Neuronal stem cell (in vitro differentiated cells): ENCODE measurements around the gene C1QTNF9.
"Not testable (repeated sequence)": the region's sequence is repeated elsewhere in the genome, so short reads cannot be mapped to it uniquely, and the experiment has no call there.

ENCODE experiments used
- DNase-seq: peaks from one replicate; pipeline ENCODE4 v3.0.0-alpha.2; 2013; ENCODE audit warnings: low spot score
- H2AFZ ChIP-seq: one replicate; pipeline ENCODE4 v1.6.1; 2013; ENCODE audit warnings: mild to moderate bottlenecking, low read length, inconsistent platforms
- H2AK5ac ChIP-seq: 2 replicates; pipeline ENCODE4 v1.6.1; 2013; ENCODE audit warnings: low read depth, mild to moderate bottlenecking, inconsistent platforms, low read length, moderate library complexity, mixed read lengths
- H2BK120ac ChIP-seq: 2 replicates; pipeline ENCODE4 v1.6.1; 2013; ENCODE audit warnings: low read depth, mild to moderate bottlenecking, inconsistent platforms, low read length, moderate library complexity, mixed read lengths
- H2BK12ac ChIP-seq: one replicate; pipeline ENCODE4 v1.6.1; 2013; ENCODE audit warnings: low read length, inconsistent platforms
- H2BK15ac ChIP-seq: 2 replicates; pipeline ENCODE4 v1.6.1; 2013; ENCODE audit warnings: mild to moderate bottlenecking, low read length, inconsistent platforms, mixed read lengths
- H2BK5ac ChIP-seq: one replicate; pipeline ENCODE4 v1.6.1; 2013; ENCODE audit warnings: inconsistent platforms, mild to moderate bottlenecking, low read length, moderate library complexity
- H3K14ac ChIP-seq: one replicate; pipeline ENCODE4 v1.6.1; 2013; ENCODE audit warnings: low read length, inconsistent platforms
- H3K18ac ChIP-seq: 2 replicates; pipeline ENCODE4 v1.6.1; 2013; ENCODE audit warnings: low read length, inconsistent platforms
- H3K23ac ChIP-seq: 2 replicates; pipeline ENCODE4 v1.6.1; 2013; ENCODE audit warnings: low read depth, mild to moderate bottlenecking, mixed read lengths, low read length, inconsistent platforms; ENCODE audit not compliant: poor library complexity
- H3K27ac ChIP-seq: replicated peaks from 3 replicates; pipeline ENCODE4 v1.5.1; 2013; ENCODE audit warnings: low read length, inconsistent platforms
- H3K27me3 ChIP-seq, 3 experiments: 2 replicates each; pipeline ENCODE4 v1.6.1; 2013; ENCODE audit warnings: low read length in 3 of 3, mild to moderate bottlenecking in 2 of 3, inconsistent platforms in 1 of 3, low read depth in 1 of 3, mixed read lengths in 1 of 3, moderate library complexity in 1 of 3; ENCODE audit not compliant: control insufficient read depth in 3 of 3, insufficient read depth in 3 of 3
- H3K36me3 ChIP-seq, 2 donors: replicated peaks in 1 of 2; 2 replicates each; pipeline ENCODE4 v1.6.1; 2013; ENCODE audit warnings: low read length in 2 of 2; ENCODE audit not compliant: control insufficient read depth in 2 of 2, insufficient read depth in 2 of 2
- H3K4ac ChIP-seq: 2 replicates; pipeline ENCODE4 v1.6.1; 2013; ENCODE audit warnings: inconsistent platforms, mild to moderate bottlenecking, low read length, moderate library complexity
- H3K4me1 ChIP-seq, 2 donors: 1 replicate in 1 of 2; 2 replicates in 1 of 2; pipeline ENCODE4 v1.6.1; 2013; ENCODE audit warnings: low read length in 2 of 2, low read depth in 1 of 2; ENCODE audit not compliant: control insufficient read depth in 2 of 2, insufficient read depth in 1 of 2
- H3K4me2 ChIP-seq: one replicate; pipeline ENCODE4 v1.6.1; 2013; ENCODE audit warnings: mild to moderate bottlenecking, low read length, inconsistent platforms; ENCODE audit not compliant: insufficient read depth, poor library complexity, severe bottlenecking
- H3K4me3 ChIP-seq, 2 donors: 2 replicates each; pipeline ENCODE4 v1.5.1; 2013; ENCODE audit warnings: low read length in 2 of 2, mild to moderate bottlenecking in 2 of 2, inconsistent platforms in 1 of 2, moderate library complexity in 1 of 2
- H3K79me1 ChIP-seq: one replicate; pipeline ENCODE4 v1.6.1; 2013; ENCODE audit warnings: low read depth, mild to moderate bottlenecking, inconsistent platforms, low read length, moderate library complexity
- H3K9ac ChIP-seq: one replicate; pipeline ENCODE4 v1.6.1; 2013; ENCODE audit warnings: mild to moderate bottlenecking, low read depth, low read length, inconsistent platforms; ENCODE audit not compliant: poor library complexity
- H3K9me3 ChIP-seq, 2 donors: replicated peaks in 1 of 2; 2 replicates each; pipeline versions ENCODE3 to v1.6.1; 2013; ENCODE audit warnings: low read length in 2 of 2, mild to moderate bottlenecking in 2 of 2, inconsistent platforms in 1 of 2, low read depth in 1 of 2, mixed read lengths in 1 of 2, moderate library complexity in 1 of 2; ENCODE audit not compliant: control insufficient read depth in 2 of 2, insufficient read depth in 1 of 2
- H4K8ac ChIP-seq: one replicate; pipeline ENCODE4 v1.6.1; 2013; ENCODE audit warnings: low read depth, mild to moderate bottlenecking, inconsistent platforms, low read length, moderate library complexity
- H4K91ac ChIP-seq: one replicate; pipeline ENCODE4 v1.6.1; 2013; ENCODE audit warnings: low read length, low read depth, mild to moderate bottlenecking, inconsistent platforms; ENCODE audit not compliant: poor library complexity
- WGBS, 2 donors: extraction: QIAGEN DNeasy Blood & Tissue Kit; methylation state at CpG; one replicate each; pipeline ENCODE4 v1.1.7; 2013; ENCODE audit warnings: missing lambda C conversion rate in 2 of 2, mixed read lengths in 1 of 2; ENCODE audit not compliant: insufficient read length in 2 of 2, insufficient replicate concordance in 1 of 2; ENCODE audit errors: extremely low coverage in 2 of 2; 5-methylcytosine and 5-hydroxymethylcytosine counted together

C1QTNF9 gene

GRCh38 chr13:24308488-24309020 is 826 bp upstream of the C1QTNF9 start:
- H2BK15ac ChIP-seq: no peak overlapping the region
- no peak overlapping the region for H3K23ac ChIP-seq
- H3K4me3 ChIP-seq: peak overlapping the region in 1 of 2 donors; percentile 20
- H3K4me1 ChIP-seq: peaks cover 0 to 1% of the 10 kb centered on the region in 2 donors
- H3K4ac ChIP-seq: no peak overlapping the region
- no peak overlapping the region for H3K9ac ChIP-seq
- no CpG with 5 or more reads among the region's 37 CpGs for WGBS, 2 donors
- no peak overlapping the region for H3K27ac ChIP-seq
- H3K27me3 ChIP-seq: no peaks in the 10 kb centered on the region
- peak overlapping the region; percentile 10 for H2BK12ac ChIP-seq
- no peak overlapping the region for H3K4me2 ChIP-seq
- no peak overlapping the region for H4K91ac ChIP-seq
- H3K9me3 ChIP-seq: no peaks in the 10 kb centered on the region
- DNase-seq: no peak
- peak overlapping the region; percentile 32 for H3K14ac ChIP-seq
- H4K8ac ChIP-seq: no peak overlapping the region
- H2AK5ac ChIP-seq: no peak overlapping the region
- H3K18ac ChIP-seq: peak overlapping the region; percentile 77
- peaks cover 3 to 37% of the 10 kb centered on the region in 2 donors for H3K36me3 ChIP-seq
- H2BK5ac ChIP-seq: no peak overlapping the region
- H3K79me1 ChIP-seq: peaks cover 2% of the 10 kb centered on the region
- H2BK120ac ChIP-seq: no peak overlapping the region
- no peak overlapping the region for H2AFZ ChIP-seq

- no peak overlapping the region for H2BK5ac ChIP-seq
- H2BK120ac ChIP-seq: no peak overlapping the region
- H4K91ac ChIP-seq: no peak overlapping the region
- no peaks in the 10 kb centered on the region for H3K36me3 ChIP-seq
- H2BK12ac ChIP-seq: no peak overlapping the region
- no peak overlapping the region for H2AFZ ChIP-seq
- H3K27me3 ChIP-seq: no peaks in the 10 kb centered on the region
- H3K27ac ChIP-seq: no peak overlapping the region
- H3K4me2 ChIP-seq: no peak overlapping the region
- no peaks in the 10 kb centered on the region for H3K79me1 ChIP-seq
- H2BK15ac ChIP-seq: no peak overlapping the region
- H3K9me3 ChIP-seq: no peaks in the 10 kb centered on the region
- no peaks in the 10 kb centered on the region for H3K4me1 ChIP-seq
- H3K9ac ChIP-seq: no peak overlapping the region
- no peak overlapping the region for H4K8ac ChIP-seq
- H3K23ac ChIP-seq: no peak overlapping the region
- H2AK5ac ChIP-seq: no peak overlapping the region
- no CpG with 5 or more reads among the region's 5 CpGs for WGBS, 2 donors
- H3K4ac ChIP-seq: no peak overlapping the region
- no peak overlapping the region for H3K14ac ChIP-seq
- H3K4me3 ChIP-seq: no peak overlapping the region
- no peak overlapping the region for H3K18ac ChIP-seq
- DNase-seq: no peak
Measured at GRCh38 chr13:24313439-24313838, 4.1 kb downstream of the C1QTNF9 start.

- H2BK15ac ChIP-seq, H3K23ac ChIP-seq, H3K4me1 ChIP-seq, H3K36me3 ChIP-seq, H2BK120ac ChIP-seq, H3K9ac ChIP-seq, H2BK12ac ChIP-seq, H3K27me3 ChIP-seq, H2AK5ac ChIP-seq, H3K18ac ChIP-seq, H4K8ac ChIP-seq, H4K91ac ChIP-seq, H2BK5ac ChIP-seq, H3K9me3 ChIP-seq, H3K4me2 ChIP-seq, H2AFZ ChIP-seq, H3K14ac ChIP-seq, H3K4ac ChIP-seq, DNase-seq, H3K79me1 ChIP-seq, H3K4me3 ChIP-seq, H3K27ac ChIP-seq: not testable (repeated sequence)
- no CpG with 5 or more reads among the region's 10 CpGs for WGBS, 2 donors
Measured at GRCh38 chr13:24317835-24318234, 8.5 kb downstream of the C1QTNF9 start.

GRCh38 chr13:24318878-24319277 is 9.5 kb downstream of the C1QTNF9 start:
- not testable (repeated sequence) for H2AFZ ChIP-seq, H3K27ac ChIP-seq, H3K9me3 ChIP-seq, H2AK5ac ChIP-seq, H3K14ac ChIP-seq, H2BK120ac ChIP-seq, H4K8ac ChIP-seq, H3K36me3 ChIP-seq, H3K79me1 ChIP-seq, H3K27me3 ChIP-seq, H3K4ac ChIP-seq, H2BK15ac ChIP-seq, DNase-seq, H3K18ac ChIP-seq, H3K4me1 ChIP-seq, H3K9ac ChIP-seq, H3K4me3 ChIP-seq, H3K23ac ChIP-seq, H3K4me2 ChIP-seq, H2BK5ac ChIP-seq, H2BK12ac ChIP-seq, H4K91ac ChIP-seq
- WGBS, 2 donors: no CpG with 5 or more reads among the region's 4 CpGs
